C4-2B (cell line): ENCODE data around the gene C19orf67.

Source experiments
- CTCF ChIP-seq: fragments of 450-650 bp; conservative IDR thresholded peaks from 2 replicates; pipeline ENCODE4 v1.5.1; 2017; ENCODE audit warnings: mild to moderate bottlenecking
- ZFX ChIP-seq: fragments of 450-650 bp; IDR thresholded peaks from 2 replicates; pipeline ENCODE4 v1.6.1; 2017

GRCh38 chr19:14066134-14066533 lies 19.4 kb downstream of the C19orf67 start:
- TF ChIP-seq CTCF = no peak
- TF ChIP-seq ZFX = no peak
